LNCAP (cell line): Measurements from ENCODE around the gene FADD.

Source experiments
- TF ChIP-seq, protein P1 (sequence below): fragments of 450-650 bp; IDR thresholded peaks from 2 replicates; pipeline ENCODE4 v1.5.1; 2017; ENCODE audit warnings: mild to moderate bottlenecking

Gene FADD

DNA sequence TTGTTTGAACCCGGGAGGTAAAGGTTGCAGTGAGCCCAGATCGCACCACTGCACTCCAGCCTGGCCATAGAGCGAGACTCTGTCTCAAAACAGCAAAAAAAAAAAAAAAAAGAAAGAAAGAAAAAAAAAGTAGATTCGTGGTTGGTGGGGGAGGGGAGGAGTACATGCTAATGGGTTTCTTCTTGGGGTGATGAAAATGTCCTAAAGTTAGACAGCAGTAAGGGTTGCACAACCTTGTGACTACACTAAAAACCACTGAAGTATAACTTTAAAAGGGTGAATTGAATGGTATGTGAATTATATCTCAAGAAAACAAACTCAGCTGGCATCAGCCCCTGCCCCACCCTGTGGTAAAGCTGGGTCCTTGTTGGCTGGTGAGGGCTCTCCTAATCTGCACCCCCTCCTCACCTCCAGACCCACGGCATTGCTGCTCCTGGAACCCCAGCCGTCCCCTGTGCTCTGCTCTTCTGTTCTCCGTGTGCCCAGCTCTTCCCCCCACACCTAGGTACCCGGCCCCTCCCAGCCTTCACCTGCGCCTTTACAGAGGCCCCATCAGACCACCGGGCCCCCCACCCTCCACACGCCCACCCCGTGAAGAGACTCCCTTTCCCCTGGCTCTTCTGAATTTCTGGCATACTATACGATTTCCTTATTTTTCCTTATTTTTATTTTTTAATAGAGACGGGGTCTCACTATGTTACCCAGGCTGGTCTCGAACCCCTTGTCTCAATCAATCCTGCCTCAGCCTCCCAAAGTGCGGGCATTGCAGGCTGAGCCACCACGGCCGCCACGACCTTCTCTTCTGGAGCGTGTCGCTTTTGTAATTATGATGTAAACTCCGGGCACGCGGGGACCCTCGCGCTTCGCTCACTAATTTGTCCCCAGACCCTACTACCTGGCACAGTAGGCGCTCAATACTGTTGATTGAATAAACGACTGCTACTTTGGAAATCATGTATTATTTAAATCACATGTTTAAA is 924 bp upstream of the FADD start:
- TF ChIP-seq, protein P1, sequence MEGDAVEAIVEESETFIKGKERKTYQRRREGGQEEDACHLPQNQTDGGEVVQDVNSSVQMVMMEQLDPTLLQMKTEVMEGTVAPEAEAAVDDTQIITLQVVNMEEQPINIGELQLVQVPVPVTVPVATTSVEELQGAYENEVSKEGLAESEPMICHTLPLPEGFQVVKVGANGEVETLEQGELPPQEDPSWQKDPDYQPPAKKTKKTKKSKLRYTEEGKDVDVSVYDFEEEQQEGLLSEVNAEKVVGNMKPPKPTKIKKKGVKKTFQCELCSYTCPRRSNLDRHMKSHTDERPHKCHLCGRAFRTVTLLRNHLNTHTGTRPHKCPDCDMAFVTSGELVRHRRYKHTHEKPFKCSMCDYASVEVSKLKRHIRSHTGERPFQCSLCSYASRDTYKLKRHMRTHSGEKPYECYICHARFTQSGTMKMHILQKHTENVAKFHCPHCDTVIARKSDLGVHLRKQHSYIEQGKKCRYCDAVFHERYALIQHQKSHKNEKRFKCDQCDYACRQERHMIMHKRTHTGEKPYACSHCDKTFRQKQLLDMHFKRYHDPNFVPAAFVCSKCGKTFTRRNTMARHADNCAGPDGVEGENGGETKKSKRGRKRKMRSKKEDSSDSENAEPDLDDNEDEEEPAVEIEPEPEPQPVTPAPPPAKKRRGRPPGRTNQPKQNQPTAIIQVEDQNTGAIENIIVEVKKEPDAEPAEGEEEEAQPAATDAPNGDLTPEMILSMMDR: no peak

DNA sequence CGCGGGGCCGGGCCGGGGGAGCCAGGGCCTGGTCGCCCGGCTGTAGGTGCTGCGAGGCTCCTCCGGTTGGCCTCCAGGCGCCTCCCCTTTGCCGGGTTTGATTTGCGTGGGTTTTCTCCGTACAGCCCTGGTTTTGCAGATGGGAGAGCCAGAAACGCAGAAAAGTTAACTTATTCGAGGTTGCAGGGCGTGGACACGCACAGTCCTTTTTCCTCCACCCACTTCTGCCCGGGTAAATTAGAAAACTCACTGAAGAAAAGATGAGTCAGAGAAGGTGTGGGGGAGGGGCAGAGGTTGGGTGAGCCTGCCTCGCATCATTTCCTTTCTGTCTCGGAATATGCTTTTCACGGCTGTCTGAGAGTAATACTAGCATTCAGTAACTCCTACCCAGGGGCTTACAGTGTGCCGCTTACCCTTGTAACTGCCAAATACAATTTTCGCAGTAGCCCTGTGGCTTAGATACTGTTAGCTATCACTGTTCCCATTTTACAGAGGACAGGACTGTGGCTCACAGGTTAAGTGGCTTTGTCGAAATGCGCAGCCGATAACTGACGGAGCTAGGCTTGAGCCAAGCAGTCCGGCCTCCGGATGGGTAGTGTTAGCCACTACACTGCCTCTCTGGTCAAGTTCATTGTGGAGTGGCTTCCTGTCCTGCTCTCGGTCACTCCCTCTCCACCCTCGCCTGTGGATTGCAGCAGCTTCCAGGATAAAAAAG is 812 bp downstream of the FADD start:
- TF ChIP-seq, protein P1: no peak

DNA sequence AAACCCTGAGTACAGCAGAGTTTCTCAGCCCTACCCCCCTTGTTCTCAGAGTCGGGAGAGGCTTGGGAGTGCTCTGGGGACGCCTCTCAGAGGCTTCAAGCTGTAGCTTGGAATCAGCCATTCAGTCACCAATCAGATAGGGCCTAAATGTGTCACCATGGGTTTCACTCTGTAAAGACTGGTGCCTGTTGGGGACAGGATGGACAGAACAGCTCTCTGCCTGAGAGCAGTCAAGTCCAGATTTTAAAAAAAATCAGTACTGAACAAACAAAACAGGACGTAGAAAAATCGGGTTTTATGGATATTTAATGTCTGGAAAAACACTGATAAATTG is 1.3 kb downstream of the FADD start:
- TF ChIP-seq, protein P1: no peak

GRCh38 chr11:70205049-70205725 is 2.1 kb downstream of the FADD start:
- TF ChIP-seq, protein P1: no peak

DNA sequence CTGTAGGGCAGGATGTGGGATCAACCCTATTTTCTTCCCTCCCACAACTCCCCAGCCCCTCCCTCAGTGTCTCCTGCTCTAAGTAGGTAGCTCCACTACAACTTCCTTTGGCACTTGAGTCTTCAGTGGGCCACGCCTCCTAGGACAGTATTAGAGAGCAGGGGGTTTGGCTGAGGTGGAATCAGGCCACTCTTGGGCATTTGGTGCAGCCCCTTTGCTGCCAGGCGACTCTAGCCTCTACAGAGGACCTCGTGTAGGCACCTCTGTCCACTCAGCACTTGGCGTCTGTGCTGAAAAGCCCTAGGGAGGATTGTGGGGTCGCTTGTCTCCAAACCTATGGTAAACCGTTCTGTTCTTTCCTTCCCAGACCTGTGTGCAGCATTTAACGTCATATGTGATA is 2.7 kb downstream of the FADD start:
- TF ChIP-seq, protein P1: no peak

DNA sequence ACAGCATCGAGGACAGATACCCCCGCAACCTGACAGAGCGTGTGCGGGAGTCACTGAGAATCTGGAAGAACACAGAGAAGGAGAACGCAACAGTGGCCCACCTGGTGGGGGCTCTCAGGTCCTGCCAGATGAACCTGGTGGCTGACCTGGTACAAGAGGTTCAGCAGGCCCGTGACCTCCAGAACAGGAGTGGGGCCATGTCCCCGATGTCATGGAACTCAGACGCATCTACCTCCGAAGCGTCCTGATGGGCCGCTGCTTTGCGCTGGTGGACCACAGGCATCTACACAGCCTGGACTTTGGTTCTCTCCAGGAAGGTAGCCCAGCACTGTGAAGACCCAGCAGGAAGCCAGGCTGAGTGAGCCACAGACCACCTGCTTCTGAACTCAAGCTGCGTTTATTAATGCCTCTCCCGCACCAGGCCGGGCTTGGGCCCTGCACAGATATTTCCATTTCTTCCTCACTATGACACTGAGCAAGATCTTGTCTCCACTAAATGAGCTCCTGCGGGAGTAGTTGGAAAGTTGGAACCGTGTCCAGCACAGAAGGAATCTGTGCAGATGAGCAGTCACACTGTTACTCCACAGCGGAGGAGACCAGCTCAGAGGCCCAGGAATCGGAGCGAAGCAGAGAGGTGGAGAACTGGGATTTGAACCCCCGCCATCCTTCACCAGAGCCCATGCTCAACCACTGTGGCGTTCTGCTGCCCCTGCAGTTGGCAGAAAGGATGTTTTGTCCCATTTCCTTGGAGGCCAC is 3.3 kb downstream of the FADD start:
- TF ChIP-seq, protein P1: no peak

- TF ChIP-seq, protein P1: no peak
These were observed 3.9 kb downstream of the FADD start for GRCh38 chr11:70206982-70207376.
